NT2/D1 (cell line): ENCODE measurements around the gene DMRT1.
"Not testable (repeated sequence)": the region's sequence is repeated elsewhere in the genome, so short reads cannot be mapped to it uniquely, and the experiment has no call there.

Experiments
- DNase-seq: peaks from one replicate; pipeline ENCODE4 v3.0.0-alpha.2; 2011; ENCODE audit warnings: low read depth, low spot score
- H3K27me3 ChIP-seq: 2 replicates; pipeline ENCODE4 v1.6.0; 2011; ENCODE audit warnings: mild to moderate bottlenecking; ENCODE audit not compliant: insufficient read length, insufficient read depth
- H3K36me3 ChIP-seq: 2 replicates; pipeline ENCODE4 v1.6.1; 2011; ENCODE audit warnings: mild to moderate bottlenecking, low read length, mixed read lengths; ENCODE audit not compliant: insufficient read depth, insufficient read length
- H3K4me1 ChIP-seq: 2 replicates; pipeline ENCODE4 v1.5.1; 2011; ENCODE audit not compliant: insufficient read depth, insufficient read length
- H3K4me3 ChIP-seq: 2 replicates; pipeline ENCODE4 v1.5.1; 2011; ENCODE audit warnings: low read depth; ENCODE audit not compliant: insufficient read length
- H3K9ac ChIP-seq: 2 replicates; pipeline ENCODE4 v1.6.0; 2011; ENCODE audit warnings: low read depth; ENCODE audit not compliant: insufficient read length
- H3K9me3 ChIP-seq: 2 replicates; pipeline ENCODE4 v1.5.1; 2011; ENCODE audit warnings: mild to moderate bottlenecking, low read length; ENCODE audit not compliant: insufficient read depth
- SUZ12 ChIP-seq: IDR thresholded peaks from 2 replicates; pipeline ENCODE4 v1.6.1; 2011; ENCODE audit not compliant: insufficient read length, insufficient read depth; ENCODE audit errors: extremely low read depth
- YY1 ChIP-seq: IDR thresholded peaks from 2 replicates; pipeline ENCODE4 v1.6.1; 2011; ENCODE audit not compliant: insufficient read length, insufficient read depth
- ZNF274 ChIP-seq: IDR thresholded peaks from 2 replicates; pipeline ENCODE4 v1.6.1; 2011; ENCODE audit warnings: mild to moderate bottlenecking, low read depth, low read length

DMRT1 gene

DNA sequence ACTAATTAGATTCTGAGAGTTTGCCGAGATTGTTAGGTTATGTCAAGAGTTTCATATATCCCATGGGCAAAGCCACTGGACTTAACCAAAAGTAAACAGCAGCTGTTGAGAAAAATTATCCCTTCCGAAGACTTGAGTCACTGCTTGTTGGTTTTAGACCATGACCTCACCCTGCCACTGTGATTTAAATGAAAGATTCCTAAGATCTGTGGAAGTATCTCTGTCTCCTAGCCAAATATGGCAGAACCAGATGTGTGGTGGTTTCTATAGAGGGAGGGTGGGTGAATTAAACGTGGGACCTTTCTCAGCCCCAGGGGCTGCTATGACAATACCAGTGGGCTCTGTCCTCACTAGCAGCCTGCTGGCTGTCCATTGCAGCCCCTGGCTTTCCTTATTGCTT is 154.3 kb downstream of the DMRT1 start:
- Histone ChIP-seq H3K27me3 (no peaks in the 10 kb centered on the region), H3K9me3 (peaks cover 40% of the 10 kb centered on the region), H3K9ac (no peak overlapping the region), H3K36me3 (no peaks in the 10 kb centered on the region), H3K4me3 (no peak overlapping the region), H3K4me1 (no peaks in the 10 kb centered on the region)
- DNase-seq: no peak
- TF ChIP-seq SUZ12 (no peak), YY1 (no peak), ZNF274 (no peak)

DNA sequence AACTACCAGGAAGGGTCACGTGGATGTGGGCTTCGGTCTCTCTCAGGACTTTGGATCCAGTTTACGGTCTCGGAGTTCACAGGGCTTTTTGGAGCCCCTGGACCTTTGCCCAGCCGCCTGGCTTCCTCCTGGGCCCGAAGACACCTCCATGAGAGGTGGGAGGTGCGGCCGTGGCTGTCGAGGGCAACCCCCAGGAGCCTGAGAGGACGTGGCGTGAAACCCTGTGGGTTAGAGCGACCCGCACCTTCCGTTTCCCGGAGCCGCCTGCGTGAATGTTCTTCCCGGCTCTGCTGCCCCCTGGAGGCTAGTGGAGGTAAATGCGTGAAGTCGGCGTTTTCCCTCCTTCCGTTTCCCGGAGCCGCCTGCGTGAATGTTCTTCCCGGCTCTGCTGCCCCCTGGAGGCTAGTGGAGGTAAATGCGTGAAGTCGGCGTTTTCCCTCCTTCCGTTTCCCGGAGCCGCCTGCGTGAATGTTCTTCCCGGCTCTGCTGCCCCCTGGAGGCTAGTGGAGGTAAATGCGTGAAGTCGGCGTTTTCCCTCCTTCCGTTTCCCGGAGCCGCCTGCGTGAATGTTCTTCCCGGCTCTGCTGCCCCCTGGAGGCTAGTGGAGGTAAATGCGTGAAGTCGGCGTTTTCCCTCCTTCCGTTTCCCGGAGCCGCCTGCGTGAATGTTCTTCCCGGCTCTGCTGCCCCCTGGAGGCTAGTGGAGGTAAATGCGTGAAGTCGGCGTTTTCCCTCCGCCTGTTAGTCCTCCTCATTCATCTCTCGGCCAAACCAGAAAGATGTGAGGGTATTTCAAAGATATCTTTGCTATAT is 157.0 kb downstream of the DMRT1 start:
- not testable (repeated sequence) for H3K27me3 ChIP-seq, H3K4me1 ChIP-seq, H3K36me3 ChIP-seq, DNase-seq, H3K4me3 ChIP-seq, H3K9ac ChIP-seq
- H3K9me3 ChIP-seq: peaks cover 49% of the 10 kb centered on the region

DNA sequence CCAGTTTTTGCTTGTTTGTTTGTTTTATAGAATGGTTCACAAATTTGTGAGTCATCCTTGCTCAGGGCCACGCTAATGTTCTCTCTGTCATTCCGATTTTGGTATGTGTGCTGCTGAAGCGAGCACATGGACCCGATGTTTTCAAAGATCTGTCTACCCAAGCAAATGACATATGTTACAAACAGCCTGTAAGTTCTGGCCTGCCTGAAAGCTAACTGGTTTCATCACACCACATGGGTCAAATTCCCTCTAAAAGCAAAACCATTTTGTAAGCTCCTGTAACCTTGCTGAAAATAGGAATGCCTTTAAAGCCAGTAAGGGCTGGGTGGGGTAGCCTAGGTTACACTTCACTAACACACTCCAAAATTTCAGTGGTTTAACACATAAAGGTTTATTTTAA is 160.3 kb downstream of the DMRT1 start:
- no peaks in the 10 kb centered on the region for H3K27me3 ChIP-seq
- H3K36me3 ChIP-seq: no peaks in the 10 kb centered on the region
- no peak overlapping the region for H3K9ac ChIP-seq
- TF ChIP-seq ZNF274 (no peak), YY1 (no peak), SUZ12 (no peak)
- peaks cover 45% of the 10 kb centered on the region for H3K9me3 ChIP-seq
- no peaks in the 10 kb centered on the region for H3K4me1 ChIP-seq
- H3K4me3 ChIP-seq: no peak overlapping the region
- DNase-seq: no peak

DNA sequence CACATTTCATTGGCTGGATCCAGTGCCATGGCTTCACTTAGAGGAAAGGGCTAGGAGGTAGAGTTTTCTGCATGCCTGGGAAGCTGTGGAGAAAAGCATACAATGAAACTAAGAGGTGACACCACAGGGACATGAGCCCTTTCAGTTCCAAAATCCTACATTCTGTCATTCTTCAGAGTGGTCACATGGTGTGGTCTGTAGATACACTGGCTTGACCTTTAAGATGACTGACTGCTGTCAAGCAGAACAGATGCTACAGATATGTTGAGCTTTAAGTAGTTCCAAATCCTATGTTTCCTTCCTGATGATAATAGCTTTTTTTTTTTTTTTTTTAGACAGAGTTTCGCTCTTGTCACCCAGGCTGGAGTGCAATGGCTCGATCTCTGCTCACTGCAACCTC is 161.2 kb downstream of the DMRT1 start:
- H3K4me1 ChIP-seq: no peaks in the 10 kb centered on the region
- H3K27me3 ChIP-seq: no peaks in the 10 kb centered on the region
- H3K9ac ChIP-seq: no peak overlapping the region
- H3K9me3 ChIP-seq: peaks cover 40% of the 10 kb centered on the region
- DNase-seq: no peak
- TF ChIP-seq YY1 (no peak), SUZ12 (no peak), ZNF274 (no peak)
- H3K4me3 ChIP-seq: no peak overlapping the region
- no peaks in the 10 kb centered on the region for H3K36me3 ChIP-seq

DNA sequence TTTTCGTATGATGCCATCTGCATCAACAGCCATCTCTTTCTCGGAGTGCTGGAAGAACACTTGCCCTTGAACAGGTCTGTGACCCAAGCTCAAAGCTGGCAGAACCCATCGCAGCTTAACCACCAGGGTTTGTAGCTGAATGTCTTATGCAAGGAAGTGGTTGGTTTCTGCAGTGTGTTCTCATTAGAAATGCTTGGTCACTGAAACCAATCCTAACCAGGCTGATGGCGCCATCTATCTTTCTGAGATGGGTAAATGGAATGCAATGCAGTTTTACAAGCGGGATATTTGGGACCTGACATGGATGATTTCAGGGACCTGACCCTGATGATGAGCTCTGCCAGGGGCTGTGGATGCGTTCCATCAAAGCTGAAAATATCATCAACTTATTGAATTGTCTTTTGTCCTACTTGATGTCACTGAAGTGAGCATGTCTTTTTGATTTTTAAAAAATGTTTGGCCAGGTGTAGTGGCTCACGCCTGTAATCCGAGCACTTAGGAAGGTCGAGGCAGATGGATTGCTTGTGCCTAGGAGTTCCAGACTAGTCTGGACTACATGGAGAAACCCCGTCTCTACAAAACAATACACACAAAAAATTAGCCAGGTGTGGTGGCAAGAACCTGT is 163.7 kb downstream of the DMRT1 start:
- Histone ChIP-seq H3K4me3 (no peak overlapping the region), H3K27me3 (no peaks in the 10 kb centered on the region), H3K9ac (no peak overlapping the region), H3K36me3 (no peaks in the 10 kb centered on the region), H3K4me1 (peaks cover 3% of the 10 kb centered on the region), H3K9me3 (peaks cover 16% of the 10 kb centered on the region; the same call in 1 of the 2 replicates)
- TF ChIP-seq SUZ12: no peak
- TF ChIP-seq ZNF274: no peak
- TF ChIP-seq YY1: no peak
- DNase-seq: peak; percentile 47

DNA sequence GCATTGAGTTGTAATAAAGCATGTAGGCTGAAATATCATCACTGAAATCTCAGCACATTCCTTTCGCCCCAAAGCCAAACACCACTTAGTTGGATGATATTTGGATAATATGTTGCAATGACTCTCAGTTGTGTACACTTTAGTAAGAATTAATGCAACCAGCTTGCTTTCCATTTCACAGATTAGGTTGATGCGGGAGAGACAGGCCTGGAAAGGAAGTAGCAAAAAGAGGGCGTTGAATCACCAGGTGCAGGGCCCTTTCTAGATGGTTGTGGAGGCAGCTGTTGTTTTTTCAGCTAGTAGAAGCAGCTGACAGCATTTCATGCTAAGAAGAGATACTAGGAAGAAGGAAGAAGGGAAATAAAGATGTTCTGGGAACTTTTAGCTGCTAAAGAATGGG is 165.8 kb downstream of the DMRT1 start:
- H3K27me3 ChIP-seq: no peaks in the 10 kb centered on the region
- DNase-seq: no peak
- H3K4me3 ChIP-seq: no peak overlapping the region
- H3K4me1 ChIP-seq: peaks cover 3% of the 10 kb centered on the region
- H3K9me3 ChIP-seq: no peaks in the 10 kb centered on the region
- no peak for TF ChIP-seq ZNF274
- TF ChIP-seq YY1: no peak
- no peak for TF ChIP-seq SUZ12
- no peaks in the 10 kb centered on the region for H3K36me3 ChIP-seq
- no peak overlapping the region for H3K9ac ChIP-seq

DNA sequence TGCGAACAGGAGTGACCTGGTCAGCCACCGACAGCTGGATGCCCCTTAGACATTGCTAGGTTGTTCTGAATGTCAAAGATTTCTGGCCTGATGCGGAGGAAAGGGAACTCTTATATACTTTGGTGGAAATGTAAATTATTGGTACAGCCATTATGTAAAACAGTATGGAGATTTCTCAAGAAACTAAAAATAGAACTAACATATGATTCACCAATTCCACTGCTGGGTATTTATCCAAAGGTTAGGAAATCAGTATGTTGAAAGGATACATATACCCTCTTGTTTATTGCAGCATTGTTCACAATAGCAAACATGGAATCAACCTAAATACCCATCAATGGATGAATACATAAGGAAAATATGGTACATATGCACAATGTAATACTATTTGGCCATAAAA is 166.7 kb downstream of the DMRT1 start:
- peaks cover 3% of the 10 kb centered on the region for H3K4me1 ChIP-seq
- no peak for TF ChIP-seq SUZ12
- no peak for TF ChIP-seq ZNF274
- TF ChIP-seq YY1: no peak
- no peak overlapping the region for H3K4me3 ChIP-seq
- H3K9ac ChIP-seq: no peak overlapping the region
- no peak for DNase-seq
- no peaks in the 10 kb centered on the region for H3K36me3 ChIP-seq
- H3K27me3 ChIP-seq: no peaks in the 10 kb centered on the region
- H3K9me3 ChIP-seq: no peaks in the 10 kb centered on the region
